ENCODE data around the gene PDS5A.

GRCh38 chr4:39821951-39822350, 155.8 kb downstream of the PDS5A start:
- TF ChIP-seq CTCF (IDR thresholded peaks at IDR 0.05; ENCODE audit: low read depth, low read length) (no peak), EZH2phosphoT487 (IDR thresholded peaks at IDR 0.05; ENCODE audit: low read depth) (no peak)
